ENCODE measurements around the gene SLC17A9. TPM values are rescaled to one million over a fixed set of nuclear protein-coding genes. Genes with fewer than 3 reads are reported as not detected.

The SLC17A9 gene
- total RNA-seq, 2 experiments from 2014 or later: 4.7 to 5.8 TPM

GRCh38 chr20:62980380-62980960, 28.0 kb downstream of the SLC17A9 start:
- ChIA-PET CTCF (interaction anchor here (2.4 kb wide), 1 partner anchor 28 kb away, joined by 9 read pairs; no protein-coding TSS in a partner anchor), POLR2A (interaction anchor here (0.7 kb wide), 1 partner anchor 24 kb away, joined by 3 read pairs; no protein-coding TSS in a partner anchor)
- peaks cover 57% of the 10 kb centered on the region for H3K4me1 Mint-ChIP-seq
- H3K27me3 Mint-ChIP-seq: peaks cover 53% of the 10 kb centered on the region
- no peak overlapping the region for H3K4me3 Mint-ChIP-seq
- no peaks in the 10 kb centered on the region for H3K9me3 Mint-ChIP-seq
- H3K36me3 Mint-ChIP-seq (ENCODE audit: low read depth): no peaks in the 10 kb centered on the region
- no peak for DNase-seq
- H3K27ac Mint-ChIP-seq: no peak overlapping the region

DNA sequence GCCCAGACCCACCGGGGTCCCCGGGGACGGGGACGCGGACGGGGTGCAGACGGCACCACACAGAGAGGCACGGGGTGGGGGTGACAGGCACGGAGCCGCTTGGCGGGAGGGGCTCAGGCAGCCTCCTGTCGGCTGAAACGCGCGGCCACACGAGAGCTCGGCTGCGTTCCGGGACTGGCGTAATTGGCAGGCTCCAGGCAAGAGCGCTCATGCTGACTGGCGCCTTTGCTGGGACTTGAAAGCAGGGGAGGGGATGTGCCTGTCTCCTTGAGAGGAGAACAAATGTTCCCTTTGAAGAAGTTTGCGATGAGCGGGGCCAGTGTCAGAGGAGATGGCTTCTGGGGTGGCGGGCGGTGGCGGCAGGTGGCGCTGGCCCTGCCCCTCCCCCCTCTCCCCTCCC, 28.5 kb downstream of the SLC17A9 start:
- POLR2A ChIA-PET: interaction anchor here (1.1 kb wide), 1 partner anchor 54 kb away, joined by 3 read pairs; the partner anchor contains the start of gene DIDO1
- DNase-seq: peak; percentile 54
- H3K4me1 Mint-ChIP-seq: peaks cover 57% of the 10 kb centered on the region
- no peaks in the 10 kb centered on the region for H3K9me3 Mint-ChIP-seq
- H3K27me3 Mint-ChIP-seq: peaks cover 50% of the 10 kb centered on the region
- H3K27ac Mint-ChIP-seq: no peak overlapping the region
- CTCF ChIA-PET: interaction anchor here (0.6 to 2.4 kb wide), 3 partner anchors 8 to 62 kb away, joined by 3 to 9 read pairs (median 3); no protein-coding TSS in a partner anchor
- no peaks in the 10 kb centered on the region for H3K36me3 Mint-ChIP-seq (ENCODE audit: low read depth)
- H3K4me3 Mint-ChIP-seq: no peak overlapping the region

- no peak overlapping the region for H3K4me3 Mint-ChIP-seq
- POLR2A ChIA-PET: interaction anchor here (0.6 to 1.1 kb wide), 2 partner anchors 17 to 45 kb away, joined by 3 read pairs; partner anchors contain the start of gene GID8
These were observed 29.9 kb downstream of the SLC17A9 start for GRCh38 chr20:62982124-62983075.

GRCh38 chr20:62983210-62983609, 30.7 kb downstream of the SLC17A9 start:
- ChIA-PET POLR2A (no interaction called here), CTCF (interaction anchor here (2.3 kb wide), 1 partner anchor 11 kb away, joined by 8 read pairs; no protein-coding TSS in a partner anchor)
- H3K4me1 Mint-ChIP-seq: peaks cover 40% of the 10 kb centered on the region
- no peaks in the 10 kb centered on the region for H3K36me3 Mint-ChIP-seq (ENCODE audit: low read depth)
- H3K4me3 Mint-ChIP-seq: no peak overlapping the region
- DNase-seq: no peak
- no peaks in the 10 kb centered on the region for H3K9me3 Mint-ChIP-seq
- peaks cover 38% of the 10 kb centered on the region for H3K27me3 Mint-ChIP-seq
- H3K27ac Mint-ChIP-seq: no peak overlapping the region

More at GRCh38 chr20:62982124-62983075, 29.9 kb downstream of the SLC17A9 start:
- CTCF ChIA-PET: interaction anchor here (1.1 to 1.2 kb wide), 2 partner anchors 10 to 64 kb away, joined by 3 to 4 read pairs; no protein-coding TSS in a partner anchor
- Mint-ChIP-seq H3K27me3 (peaks cover 42% of the 10 kb centered on the region), H3K27ac (no peak overlapping the region), H3K36me3 (ENCODE audit: low read depth) (no peaks in the 10 kb centered on the region), H3K9me3 (no peaks in the 10 kb centered on the region), H3K4me1 (peaks cover 49% of the 10 kb centered on the region)
- DNase-seq: peak; percentile 31

DNA sequence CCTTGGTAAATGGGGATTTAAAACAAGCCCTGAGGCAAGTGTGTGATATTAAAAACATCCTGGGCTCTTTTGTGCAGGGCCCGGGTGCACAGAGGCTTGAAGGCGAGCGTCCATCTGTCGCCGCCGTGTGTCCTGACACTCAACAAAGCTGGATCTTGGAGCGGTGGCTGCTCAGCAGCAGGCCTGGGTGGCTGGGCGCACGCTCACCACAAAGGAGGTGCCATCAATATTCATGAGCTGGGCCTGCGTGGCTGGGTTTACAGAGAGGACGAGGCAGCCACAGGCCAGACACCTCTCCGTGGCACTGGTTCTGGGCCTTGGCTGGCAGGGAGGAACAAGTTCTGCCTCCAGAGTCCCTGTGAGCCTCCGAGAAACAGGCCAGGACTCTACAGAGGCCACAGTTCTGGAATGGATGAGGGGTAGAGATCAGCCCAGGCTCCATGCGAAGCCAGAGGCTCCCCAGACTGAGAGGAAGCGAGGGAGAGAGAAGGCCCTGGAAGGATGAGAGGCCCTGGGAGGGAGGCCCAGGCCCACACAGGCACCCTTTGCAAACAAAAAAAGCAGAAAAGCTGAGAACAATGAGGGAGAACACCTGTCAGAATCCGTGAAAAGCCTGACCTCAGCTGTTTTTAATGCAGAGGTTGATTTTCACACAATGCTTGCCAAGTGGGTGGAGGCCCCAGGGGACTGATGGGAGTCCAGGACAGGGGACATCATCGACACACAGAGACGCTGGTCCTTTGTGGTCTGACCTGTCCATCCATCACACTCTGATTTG, 32.3 kb downstream of the SLC17A9 start:
- H3K4me3 Mint-ChIP-seq: no peak overlapping the region
- ChIA-PET POLR2A (no interaction called here), CTCF (interaction anchor here (2.3 kb wide), 1 partner anchor 13 kb away, joined by 8 read pairs; no protein-coding TSS in a partner anchor)
- H3K27me3 Mint-ChIP-seq: peaks cover 27% of the 10 kb centered on the region
- no peaks in the 10 kb centered on the region for H3K36me3 Mint-ChIP-seq (ENCODE audit: low read depth)
- H3K4me1 Mint-ChIP-seq: peaks cover 36% of the 10 kb centered on the region
- DNase-seq: no peak
- H3K9me3 Mint-ChIP-seq: no peaks in the 10 kb centered on the region
- H3K27ac Mint-ChIP-seq: no peak overlapping the region

- Mint-ChIP-seq H3K4me3 (no peak overlapping the region), H3K36me3 (ENCODE audit: low read depth) (no peaks in the 10 kb centered on the region)
- CTCF ChIA-PET: no interaction called here
These were observed 32.9 kb downstream of the SLC17A9 start for GRCh38 chr20:62985444-62985778.

GRCh38 chr20:62986257-62986800, 33.8 kb downstream of the SLC17A9 start:
- ChIA-PET POLR2A (no interaction called here), CTCF (no interaction called here)
- no peak overlapping the region for H3K27ac Mint-ChIP-seq
- no peaks in the 10 kb centered on the region for H3K9me3 Mint-ChIP-seq
- peaks cover 24% of the 10 kb centered on the region for H3K4me1 Mint-ChIP-seq
- peaks cover 23% of the 10 kb centered on the region for H3K27me3 Mint-ChIP-seq
- no peaks in the 10 kb centered on the region for H3K36me3 Mint-ChIP-seq (ENCODE audit: low read depth)
- H3K4me3 Mint-ChIP-seq: no peak overlapping the region
- no peak for DNase-seq

More at GRCh38 chr20:62985444-62985778, 32.9 kb downstream of the SLC17A9 start:
- no peak overlapping the region for H3K27ac Mint-ChIP-seq
- POLR2A ChIA-PET: no interaction called here
- H3K27me3 Mint-ChIP-seq: peaks cover 21% of the 10 kb centered on the region
- no peak for DNase-seq
- no peaks in the 10 kb centered on the region for H3K9me3 Mint-ChIP-seq
- peaks cover 32% of the 10 kb centered on the region for H3K4me1 Mint-ChIP-seq

DNA sequence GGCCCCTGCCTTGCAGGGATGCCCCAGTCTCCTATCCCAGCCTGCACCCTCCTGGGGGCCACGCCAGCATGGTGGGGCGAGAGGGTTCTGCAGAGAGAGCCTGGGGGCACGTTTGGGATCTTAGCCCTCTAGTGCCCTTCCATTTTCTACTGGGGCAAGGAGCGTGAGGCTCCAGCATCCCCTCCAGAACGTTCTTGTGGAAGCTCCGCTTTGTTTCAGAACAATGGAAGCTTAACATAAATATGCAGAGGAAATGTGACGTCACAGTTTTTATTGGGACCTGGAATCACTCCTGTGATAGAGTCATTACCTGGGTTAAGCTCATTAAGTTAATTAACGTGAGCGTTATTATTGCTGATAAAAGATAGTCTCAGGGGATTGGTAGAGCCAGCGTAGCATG, 34.6 kb downstream of the SLC17A9 start:
- Mint-ChIP-seq H3K4me1 (peaks cover 16% of the 10 kb centered on the region), H3K4me3 (no peak overlapping the region), H3K27me3 (peaks cover 21% of the 10 kb centered on the region), H3K9me3 (no peaks in the 10 kb centered on the region), H3K27ac (no peak overlapping the region), H3K36me3 (ENCODE audit: low read depth) (no peaks in the 10 kb centered on the region)
- ChIA-PET POLR2A (interaction anchor here (0.6 kb wide), 1 partner anchor 17 kb away, joined by 3 read pairs; no protein-coding TSS in a partner anchor), CTCF (interaction anchor here (1.2 kb wide), 1 partner anchor 15 kb away, joined by 5 read pairs; no protein-coding TSS in a partner anchor)
- no peak for DNase-seq

GRCh38 chr20:62989201-62989601, 36.7 kb downstream of the SLC17A9 start:
- POLR2A ChIA-PET: no interaction called here
- CTCF ChIA-PET: no interaction called here
- Mint-ChIP-seq H3K4me3 (peak overlapping the region; percentile 65), H3K9me3 (no peaks in the 10 kb centered on the region), H3K27me3 (peaks cover 17% of the 10 kb centered on the region), H3K4me1 (peaks cover 7% of the 10 kb centered on the region), H3K27ac (no peak overlapping the region), H3K36me3 (ENCODE audit: low read depth) (no peaks in the 10 kb centered on the region)
- DNase-seq: peak; percentile 48

DNA sequence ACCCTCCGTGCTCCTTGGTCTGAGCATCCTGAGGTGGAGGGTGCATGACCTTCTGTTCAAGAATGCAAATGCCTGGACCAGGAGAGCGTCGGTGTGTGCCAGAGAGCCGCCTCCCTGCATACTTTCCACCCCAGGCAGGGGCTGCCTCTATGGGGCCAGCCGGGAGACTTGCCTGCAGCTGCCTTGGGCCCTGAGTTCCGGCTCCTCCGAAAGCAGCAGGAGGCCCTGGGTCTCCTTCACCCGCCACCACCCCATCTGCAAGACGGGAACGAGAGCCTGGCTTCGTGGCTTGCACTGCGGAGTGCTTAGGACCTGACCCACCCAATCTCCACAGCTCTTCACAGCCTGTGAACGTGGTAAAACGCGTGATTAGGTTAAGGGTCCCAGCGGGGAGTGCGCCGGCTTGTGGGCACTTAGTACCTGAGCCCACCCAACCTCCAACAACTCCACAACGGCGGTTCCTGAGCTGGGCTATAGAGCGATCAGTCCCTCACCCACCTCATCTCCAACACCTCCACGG, 37.9 kb downstream of the SLC17A9 start:
- ChIA-PET POLR2A (no interaction called here), CTCF (no interaction called here)
- H3K4me3 Mint-ChIP-seq: no peak overlapping the region
- H3K27ac Mint-ChIP-seq: no peak overlapping the region
- peaks cover 7% of the 10 kb centered on the region for H3K4me1 Mint-ChIP-seq
- no peak for DNase-seq
- no peaks in the 10 kb centered on the region for H3K9me3 Mint-ChIP-seq
- no peaks in the 10 kb centered on the region for H3K36me3 Mint-ChIP-seq (ENCODE audit: low read depth)
- H3K27me3 Mint-ChIP-seq: peaks cover 17% of the 10 kb centered on the region

- peaks cover 7% of the 10 kb centered on the region for H3K4me1 Mint-ChIP-seq
- no peak overlapping the region for H3K4me3 Mint-ChIP-seq
- H3K36me3 Mint-ChIP-seq (ENCODE audit: low read depth): no peaks in the 10 kb centered on the region
- ChIA-PET CTCF (no interaction called here), POLR2A (no interaction called here)
- H3K9me3 Mint-ChIP-seq: no peaks in the 10 kb centered on the region
- no peak for DNase-seq
- no peak overlapping the region for H3K27ac Mint-ChIP-seq
- peaks cover 19% of the 10 kb centered on the region for H3K27me3 Mint-ChIP-seq
These were observed 38.8 kb downstream of the SLC17A9 start for GRCh38 chr20:62991196-62991807.

DNA sequence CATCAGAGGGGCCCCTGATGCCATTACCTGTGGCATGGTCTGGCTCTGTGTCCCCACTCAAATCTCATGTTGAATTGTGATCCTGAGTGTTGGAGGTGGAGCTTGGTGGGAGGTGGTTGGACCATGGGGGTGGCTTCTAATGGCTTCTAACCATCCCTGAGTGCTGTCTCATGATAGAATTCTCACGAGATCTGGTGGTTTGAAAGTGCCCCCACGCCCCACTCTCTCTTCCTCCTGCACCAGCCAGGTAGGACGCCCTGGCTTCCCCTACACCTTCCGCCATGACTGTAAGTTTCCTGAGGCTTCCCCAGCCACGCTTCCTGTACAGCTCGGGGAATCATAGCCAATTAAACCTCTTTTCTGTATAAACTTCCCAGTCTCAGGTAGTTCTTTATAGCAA, 39.4 kb downstream of the SLC17A9 start:
- Mint-ChIP-seq H3K9me3 (no peaks in the 10 kb centered on the region), H3K4me3 (no peak overlapping the region), H3K27ac (no peak overlapping the region), H3K4me1 (peaks cover 7% of the 10 kb centered on the region), H3K27me3 (peaks cover 21% of the 10 kb centered on the region), H3K36me3 (ENCODE audit: low read depth) (no peaks in the 10 kb centered on the region)
- DNase-seq: no peak
- CTCF ChIA-PET: no interaction called here
- POLR2A ChIA-PET: no interaction called here
